ENCODE data around the gene NRP1. TPM values are rescaled to one million over a fixed set of nuclear protein-coding genes. Genes with fewer than 3 reads are reported as not detected.

Gene NRP1
- total and polyA plus RNA-seq, 4 donors: 14.6 to 55.6 (median 37.8) TPM

DNA sequence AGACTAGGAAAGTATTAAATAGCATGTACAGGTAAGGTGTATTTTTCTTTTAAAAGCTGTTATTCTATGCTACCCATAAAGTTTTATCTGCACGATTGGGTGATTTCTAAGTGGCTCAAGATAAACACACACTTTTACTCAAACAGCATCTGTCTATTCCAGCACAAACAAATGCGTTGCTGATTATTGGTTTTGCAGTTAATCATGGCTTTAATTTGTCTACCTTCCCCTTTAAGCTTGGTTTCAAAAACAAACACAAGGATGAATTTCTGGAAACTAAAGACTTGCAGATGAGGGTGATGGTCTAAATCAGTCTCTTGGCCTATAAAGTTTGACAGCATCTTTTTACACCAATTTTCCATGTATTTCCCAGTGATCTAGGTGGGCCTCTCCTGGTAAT lies 94.2 kb downstream of the NRP1 start (continued):
- TF ChIP-seq, protein P1, sequence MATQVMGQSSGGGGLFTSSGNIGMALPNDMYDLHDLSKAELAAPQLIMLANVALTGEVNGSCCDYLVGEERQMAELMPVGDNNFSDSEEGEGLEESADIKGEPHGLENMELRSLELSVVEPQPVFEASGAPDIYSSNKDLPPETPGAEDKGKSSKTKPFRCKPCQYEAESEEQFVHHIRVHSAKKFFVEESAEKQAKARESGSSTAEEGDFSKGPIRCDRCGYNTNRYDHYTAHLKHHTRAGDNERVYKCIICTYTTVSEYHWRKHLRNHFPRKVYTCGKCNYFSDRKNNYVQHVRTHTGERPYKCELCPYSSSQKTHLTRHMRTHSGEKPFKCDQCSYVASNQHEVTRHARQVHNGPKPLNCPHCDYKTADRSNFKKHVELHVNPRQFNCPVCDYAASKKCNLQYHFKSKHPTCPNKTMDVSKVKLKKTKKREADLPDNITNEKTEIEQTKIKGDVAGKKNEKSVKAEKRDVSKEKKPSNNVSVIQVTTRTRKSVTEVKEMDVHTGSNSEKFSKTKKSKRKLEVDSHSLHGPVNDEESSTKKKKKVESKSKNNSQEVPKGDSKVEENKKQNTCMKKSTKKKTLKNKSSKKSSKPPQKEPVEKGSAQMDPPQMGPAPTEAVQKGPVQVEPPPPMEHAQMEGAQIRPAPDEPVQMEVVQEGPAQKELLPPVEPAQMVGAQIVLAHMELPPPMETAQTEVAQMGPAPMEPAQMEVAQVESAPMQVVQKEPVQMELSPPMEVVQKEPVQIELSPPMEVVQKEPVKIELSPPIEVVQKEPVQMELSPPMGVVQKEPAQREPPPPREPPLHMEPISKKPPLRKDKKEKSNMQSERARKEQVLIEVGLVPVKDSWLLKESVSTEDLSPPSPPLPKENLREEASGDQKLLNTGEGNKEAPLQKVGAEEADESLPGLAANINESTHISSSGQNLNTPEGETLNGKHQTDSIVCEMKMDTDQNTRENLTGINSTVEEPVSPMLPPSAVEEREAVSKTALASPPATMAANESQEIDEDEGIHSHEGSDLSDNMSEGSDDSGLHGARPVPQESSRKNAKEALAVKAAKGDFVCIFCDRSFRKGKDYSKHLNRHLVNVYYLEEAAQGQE (IDR thresholded peaks at IDR 0.05): no peak
- no peak for TF ChIP-seq FOXA2 (IDR thresholded peaks at IDR 0.05)
- TF ChIP-seq GABPA (IDR thresholded peaks at IDR 0.05 in 1 of 2, conservative IDR thresholded peaks at IDR 0.05 in 1 of 2): no peak
- no peak for TF ChIP-seq RAD21 (IDR thresholded peaks at IDR 0.05)
- no peak for TF ChIP-seq FOXA1 (IDR thresholded peaks at IDR 0.05)

DNA sequence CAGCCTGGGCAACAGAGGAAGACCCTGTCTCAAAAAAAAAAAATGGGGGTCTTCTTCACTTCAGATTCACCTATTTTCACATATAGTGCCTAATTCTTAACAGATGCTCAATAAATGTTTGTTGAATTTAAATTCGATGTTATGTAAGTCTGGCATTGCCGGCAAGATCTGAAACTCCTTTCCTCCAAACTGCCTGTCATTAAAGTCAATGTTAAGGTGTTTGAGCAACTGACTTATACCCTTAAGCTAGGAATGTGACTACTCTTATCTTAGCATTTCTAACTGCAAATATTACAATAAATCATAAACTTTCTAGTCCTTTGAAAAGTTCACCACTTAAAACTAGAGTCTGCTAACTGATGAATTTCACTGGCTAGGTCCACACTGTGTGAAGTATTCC lies 95.2 kb downstream of the NRP1 start:
- H3K27me3 ChIP-seq (ENCODE audit: control insufficient read depth in 4 of 4, insufficient read depth in 4 of 4, low read length in 3 of 4): no peaks in the 10 kb centered on the region
- H3K4me3 ChIP-seq (ENCODE audit: low read depth in 1 of 3, low read length in 3 of 3): no peak overlapping the region
- TF ChIP-seq YY1 (IDR thresholded peaks at IDR 0.05): no peak
- TF ChIP-seq, protein P1 (IDR thresholded peaks at IDR 0.05): no peak
- TF ChIP-seq RXRA (IDR thresholded peaks at IDR 0.05): no peak
- TF ChIP-seq, protein P2, sequence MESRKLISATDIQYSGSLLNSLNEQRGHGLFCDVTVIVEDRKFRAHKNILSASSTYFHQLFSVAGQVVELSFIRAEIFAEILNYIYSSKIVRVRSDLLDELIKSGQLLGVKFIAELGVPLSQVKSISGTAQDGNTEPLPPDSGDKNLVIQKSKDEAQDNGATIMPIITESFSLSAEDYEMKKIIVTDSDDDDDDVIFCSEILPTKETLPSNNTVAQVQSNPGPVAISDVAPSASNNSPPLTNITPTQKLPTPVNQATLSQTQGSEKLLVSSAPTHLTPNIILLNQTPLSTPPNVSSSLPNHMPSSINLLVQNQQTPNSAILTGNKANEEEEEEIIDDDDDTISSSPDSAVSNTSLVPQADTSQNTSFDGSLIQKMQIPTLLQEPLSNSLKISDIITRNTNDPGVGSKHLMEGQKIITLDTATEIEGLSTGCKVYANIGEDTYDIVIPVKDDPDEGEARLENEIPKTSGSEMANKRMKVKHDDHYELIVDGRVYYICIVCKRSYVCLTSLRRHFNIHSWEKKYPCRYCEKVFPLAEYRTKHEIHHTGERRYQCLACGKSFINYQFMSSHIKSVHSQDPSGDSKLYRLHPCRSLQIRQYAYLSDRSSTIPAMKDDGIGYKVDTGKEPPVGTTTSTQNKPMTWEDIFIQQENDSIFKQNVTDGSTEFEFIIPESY (IDR thresholded peaks at IDR 0.05): no peak
- TF ChIP-seq, protein P3, sequence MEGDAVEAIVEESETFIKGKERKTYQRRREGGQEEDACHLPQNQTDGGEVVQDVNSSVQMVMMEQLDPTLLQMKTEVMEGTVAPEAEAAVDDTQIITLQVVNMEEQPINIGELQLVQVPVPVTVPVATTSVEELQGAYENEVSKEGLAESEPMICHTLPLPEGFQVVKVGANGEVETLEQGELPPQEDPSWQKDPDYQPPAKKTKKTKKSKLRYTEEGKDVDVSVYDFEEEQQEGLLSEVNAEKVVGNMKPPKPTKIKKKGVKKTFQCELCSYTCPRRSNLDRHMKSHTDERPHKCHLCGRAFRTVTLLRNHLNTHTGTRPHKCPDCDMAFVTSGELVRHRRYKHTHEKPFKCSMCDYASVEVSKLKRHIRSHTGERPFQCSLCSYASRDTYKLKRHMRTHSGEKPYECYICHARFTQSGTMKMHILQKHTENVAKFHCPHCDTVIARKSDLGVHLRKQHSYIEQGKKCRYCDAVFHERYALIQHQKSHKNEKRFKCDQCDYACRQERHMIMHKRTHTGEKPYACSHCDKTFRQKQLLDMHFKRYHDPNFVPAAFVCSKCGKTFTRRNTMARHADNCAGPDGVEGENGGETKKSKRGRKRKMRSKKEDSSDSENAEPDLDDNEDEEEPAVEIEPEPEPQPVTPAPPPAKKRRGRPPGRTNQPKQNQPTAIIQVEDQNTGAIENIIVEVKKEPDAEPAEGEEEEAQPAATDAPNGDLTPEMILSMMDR (IDR thresholded peaks at IDR 0.05; ENCODE audit: low read depth, low read length, missing input control): no peak
- TF ChIP-seq, protein P4, sequence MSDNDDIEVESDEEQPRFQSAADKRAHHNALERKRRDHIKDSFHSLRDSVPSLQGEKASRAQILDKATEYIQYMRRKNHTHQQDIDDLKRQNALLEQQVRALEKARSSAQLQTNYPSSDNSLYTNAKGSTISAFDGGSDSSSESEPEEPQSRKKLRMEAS (IDR thresholded peaks at IDR 0.05): no peak
- no peak for TF ChIP-seq HNF4A (conservative IDR thresholded peaks at IDR 0.05)
- TF ChIP-seq SP1 (IDR thresholded peaks at IDR 0.05): no peak
- TF ChIP-seq FOXA1 (IDR thresholded peaks at IDR 0.05): no peak
- TF ChIP-seq EGR1 (IDR thresholded peaks at IDR 0.05; ENCODE audit: low read depth in 2 of 2): no peak
- no peak for TF ChIP-seq HNF4G (IDR thresholded peaks at IDR 0.05)
- TF ChIP-seq NR2F2 (IDR thresholded peaks at IDR 0.05): no peak
- no peak for TF ChIP-seq JUND (IDR thresholded peaks at IDR 0.05)
- TF ChIP-seq RAD21 (IDR thresholded peaks at IDR 0.05): no peak
- TF ChIP-seq GABPA (IDR thresholded peaks at IDR 0.05 in 1 of 2, conservative IDR thresholded peaks at IDR 0.05 in 1 of 2): no peak
- TF ChIP-seq FOXA2 (IDR thresholded peaks at IDR 0.05): no peak
- TF ChIP-seq TAF1 (conservative IDR thresholded peaks at IDR 0.05): no peak
- TF ChIP-seq, protein P5, sequence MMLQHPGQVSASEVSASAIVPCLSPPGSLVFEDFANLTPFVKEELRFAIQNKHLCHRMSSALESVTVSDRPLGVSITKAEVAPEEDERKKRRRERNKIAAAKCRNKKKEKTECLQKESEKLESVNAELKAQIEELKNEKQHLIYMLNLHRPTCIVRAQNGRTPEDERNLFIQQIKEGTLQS (IDR thresholded peaks at IDR 0.05): no peak
- H3K9me3 ChIP-seq (ENCODE audit: control insufficient read depth in 4 of 4, low read length in 3 of 4): no peaks in the 10 kb centered on the region
- DNase-seq (ENCODE audit: low spot score): no peak
- H3K36me3 ChIP-seq (ENCODE audit: control insufficient read depth in 4 of 4, insufficient read depth in 3 of 4, low read depth in 1 of 4, low read length in 3 of 4): peaks cover 0 to 12% (median 3%) of the 10 kb centered on the region in 4 donors
- no peak overlapping the region for H3K9ac ChIP-seq (ENCODE audit: low read depth in 1 of 2, low read length in 2 of 2)
- H3K4me1 ChIP-seq (ENCODE audit: control insufficient read depth in 4 of 4, insufficient read depth in 4 of 4, low read length in 3 of 4): no peaks in the 10 kb centered on the region
- 93% methylated on average over 2 of the region's 2 CpGs for WGBS
- no peak overlapping the region for H3K27ac ChIP-seq (ENCODE audit: low read depth in 1 of 2, low read length in 2 of 2)
